IMR-90 (cell line): ENCODE data around the gene CDK2AP2. TPM values are rescaled to one million over a fixed set of nuclear protein-coding genes. Genes with fewer than 3 reads are reported as not detected.

Experiments used
- ATAC-seq: fragments of 200-7000 bp; cut with Tn5 transposase; 2 replicates; pipeline ENCODE4 v1.9.1; 2020; ENCODE audit warnings: low read depth, mild to moderate bottlenecking, moderate library complexity
- BruUV-seq: library from RNA; stranded (reverse); fragments of 400-500 nt; replicated peaks from 2 replicates; lab custom pipeline; 2021; lab: Mats Ljungman, UMichigan
- CTCF ChIA-PET: fragments of 300-600 bp; formaldehyde crosslinking; extraction: SDS; loops from one replicate; lab custom pipeline; 2021; ENCODE audit warnings: antibody characterized with exemption; lab: Yijun Ruan, JAX
- POLR2A ChIA-PET: fragments of 300-600 bp; sonication (Branson Sonifier 250); formaldehyde crosslinking; loops from one replicate; lab custom pipeline; 2022; ENCODE audit warnings: antibody characterized with exemption; ENCODE audit not compliant: unreplicated experiment; lab: Charles Lee
- DNase-seq: peaks from one replicate; pipeline ENCODE4 v3.0.0; 2013
- H2AFZ ChIP-seq: replicated peaks from 2 replicates; pipeline ENCODE3; 2013; ENCODE audit warnings: low read length, mild to moderate bottlenecking; ENCODE audit not compliant: poor library complexity
- H2AK5ac ChIP-seq: 2 replicates; pipeline ENCODE4 v1.6.1; 2013; ENCODE audit warnings: low read depth, low read length, inconsistent platforms
- H2AK9ac ChIP-seq: replicated peaks from 2 replicates; pipeline ENCODE3; 2013; ENCODE audit warnings: mild to moderate bottlenecking, low read depth, low read length, moderate library complexity; ENCODE audit not compliant: poor library complexity
- H2BK120ac ChIP-seq: 2 replicates; pipeline ENCODE4 v1.6.1; 2013; ENCODE audit warnings: low read depth, low read length, inconsistent platforms
- H2BK15ac ChIP-seq: 3 replicates; pipeline ENCODE4 v1.6.1; 2013; ENCODE audit warnings: low read depth, low read length, inconsistent platforms
- H2BK20ac ChIP-seq: 2 replicates; pipeline ENCODE4 v1.6.1; 2013; ENCODE audit warnings: low read depth, mild to moderate bottlenecking, inconsistent platforms, low read length, moderate library complexity
- H2BK5ac ChIP-seq: 2 replicates; pipeline ENCODE4 v1.6.1; 2013; ENCODE audit warnings: mild to moderate bottlenecking, low read depth, low read length, inconsistent platforms; ENCODE audit not compliant: poor library complexity, severe bottlenecking
- H3K14ac ChIP-seq: replicated peaks from 2 replicates; pipeline ENCODE4 v1.6.1; 2013; ENCODE audit warnings: low read depth, low read length, inconsistent platforms
- H3K18ac ChIP-seq: 2 replicates; pipeline ENCODE4 v1.6.1; 2013; ENCODE audit warnings: low read depth, low read length, control low read depth
- H3K23ac ChIP-seq: 2 replicates; pipeline ENCODE4 v1.6.1; 2013; ENCODE audit warnings: low read depth, low read length, inconsistent platforms
- H3K27ac ChIP-seq: 2 replicates; pipeline ENCODE4 v1.5.1; 2013; ENCODE audit warnings: mild to moderate bottlenecking, control low read depth, low read length; ENCODE audit not compliant: insufficient read depth
- H3K27me3 ChIP-seq: 2 replicates; pipeline ENCODE4 v1.6.1; 2013; ENCODE audit warnings: low read length; ENCODE audit not compliant: control insufficient read depth, insufficient read depth
- H3K36me3 ChIP-seq: 2 replicates; pipeline ENCODE4 v1.6.1; 2013; ENCODE audit warnings: low read length, mixed read lengths; ENCODE audit not compliant: control insufficient read depth, insufficient read depth
- H3K4ac ChIP-seq: 2 replicates; pipeline ENCODE4 v1.6.1; 2013; ENCODE audit warnings: low read depth, low read length, inconsistent platforms
- H3K4me1 ChIP-seq: 2 replicates; pipeline ENCODE4 v1.6.1; 2013; ENCODE audit warnings: low read length, mixed read lengths; ENCODE audit not compliant: control insufficient read depth, insufficient read depth
- H3K4me2 ChIP-seq: 2 replicates; pipeline ENCODE4 v1.6.1; 2013; ENCODE audit warnings: low read depth, mild to moderate bottlenecking, control low read depth, low read length, moderate library complexity
- H3K4me3 ChIP-seq: 2 replicates; pipeline ENCODE4 v1.5.1; 2013; ENCODE audit warnings: low read depth, mild to moderate bottlenecking, control low read depth, low read length, moderate library complexity; ENCODE audit not compliant: insufficient read depth
- H3K56ac ChIP-seq: 2 replicates; pipeline ENCODE4 v1.6.1; 2013; ENCODE audit warnings: low read length, inconsistent platforms; ENCODE audit not compliant: insufficient read depth; ENCODE audit errors: extremely low read depth
- H3K79me1 ChIP-seq, 2 experiments: 2 replicates each; pipeline ENCODE4 v1.6.1; 2013; ENCODE audit warnings: low read length in 2 of 2, inconsistent platforms in 1 of 2, low read depth in 1 of 2
- H3K9ac ChIP-seq: 2 replicates; pipeline ENCODE4 v1.6.1; 2013; ENCODE audit warnings: low read depth, low read length, control low read depth
- H3K9me1 ChIP-seq: 2 replicates; pipeline ENCODE4 v1.6.1; 2013; ENCODE audit warnings: low read length, inconsistent platforms; ENCODE audit not compliant: insufficient read depth
- H3K9me3 ChIP-seq: 2 replicates; pipeline ENCODE4 v1.6.1; 2013; ENCODE audit warnings: low read length; ENCODE audit not compliant: control insufficient read depth, insufficient read depth
- H4K20me1 ChIP-seq: 2 replicates; pipeline ENCODE4 v1.6.1; 2013; ENCODE audit warnings: low read length, inconsistent platforms; ENCODE audit not compliant: insufficient read depth
- H4K5ac ChIP-seq: 2 replicates; pipeline ENCODE4 v1.6.1; 2013; ENCODE audit warnings: mild to moderate bottlenecking, low read depth, low read length, control low read depth
- H4K8ac ChIP-seq, 2 experiments: 2 replicates each; pipeline ENCODE4 v1.6.1; 2013; ENCODE audit warnings: low read depth in 2 of 2, low read length in 2 of 2, control low read depth in 1 of 2, inconsistent platforms in 1 of 2
- H4K91ac ChIP-seq: 2 replicates; pipeline ENCODE4 v1.6.1; 2013; ENCODE audit warnings: low read depth, low read length, inconsistent platforms; ENCODE audit not compliant: insufficient read depth
- CEBPB ChIP-seq: IDR thresholded peaks from 2 replicates; pipeline ENCODE4 v1.6.1; 2012; ENCODE audit warnings: low read depth, low read length, improper control_type of control experiment
- MXI1 ChIP-seq: IDR thresholded peaks from 2 replicates; pipeline ENCODE4 v1.6.1; 2012; ENCODE audit warnings: low read depth, mild to moderate bottlenecking, low read length, moderate library complexity, borderline replicate concordance
- POLR2A ChIP-seq: IDR thresholded peaks from 2 replicates; pipeline ENCODE4 v1.6.1; 2012; ENCODE audit warnings: mild to moderate bottlenecking, low read depth, low read length
- RAD21 ChIP-seq: IDR thresholded peaks from 2 replicates; pipeline ENCODE4 v1.6.1; 2012; ENCODE audit warnings: low read length, improper control_type of control experiment
- WGBS, 2 experiments: methylation state at CpG; one replicate each; pipeline versions ENCODE4 v1.1.5 to v1.1.7; 2013; ENCODE audit warnings: missing lambda C conversion rate in 2 of 2; ENCODE audit not compliant: insufficient read length in 1 of 2; ENCODE audit errors: extremely low coverage in 2 of 2; 5-methylcytosine and 5-hydroxymethylcytosine counted together
- dilution Hi-C: fragments of 300-500 bp; cut with HindIII; formaldehyde crosslinking; loops from one replicate; pipeline ENCODE4 v1.14.3; 2018; ENCODE audit warnings: low sequenced_read_pairs; ENCODE audit not compliant: unreplicated experiment
- in situ Hi-C: fragments of 300-500 bp; cut with MboI; formaldehyde crosslinking; loops from 3 replicates; pipeline ENCODE4 v1.14.3; 2019; ENCODE audit warnings: low sequenced_read_pairs, inconsistent platforms, mixed read lengths
- intact Hi-C: fragments of 100-400 bp; cut with micrococcal nuclease; formaldehyde crosslinking; loops from 2 replicates; pipeline ENCODE4 v1.10.0; 2022
- polyA plus RNA-seq, 3 experiments: library from polyadenylated mRNA; depleted of rRNA; stranded (reverse); fragments of >200 nt; gene quantifications; 2 replicates each; pipeline ENCODE4 v1.2.3, GENCODE V29; 2012; ENCODE audit warnings: low replicate concordance in 1 of 3
- total RNA-seq: library from RNA; depleted of rRNA; stranded (reverse); fragments of >200 nt; gene quantifications from 2 replicates; pipeline ENCODE4 v1.2.3, GENCODE V29; 2012
- TF ChIP-seq, protein P1 (sequence below): fragments of 150-350 bp; IDR thresholded peaks from 2 replicates; pipeline ENCODE4 v1.6.1; 2016; ENCODE audit warnings: low read depth, mild to moderate bottlenecking, low read length, moderate library complexity, borderline replicate concordance
- TF ChIP-seq, protein P2 (sequence below): fragments of 150-350 bp; IDR thresholded peaks from 2 replicates; pipeline ENCODE4 v1.6.1; 2017; ENCODE audit warnings: mild to moderate bottlenecking, antibody characterized with exemption, low read length, low read depth

Gene CDK2AP2
- total and polyA plus RNA-seq, 2 of the 4 experiments (the other 2 are of a cell fraction), result 8.1 to 44.7 TPM

DNA sequence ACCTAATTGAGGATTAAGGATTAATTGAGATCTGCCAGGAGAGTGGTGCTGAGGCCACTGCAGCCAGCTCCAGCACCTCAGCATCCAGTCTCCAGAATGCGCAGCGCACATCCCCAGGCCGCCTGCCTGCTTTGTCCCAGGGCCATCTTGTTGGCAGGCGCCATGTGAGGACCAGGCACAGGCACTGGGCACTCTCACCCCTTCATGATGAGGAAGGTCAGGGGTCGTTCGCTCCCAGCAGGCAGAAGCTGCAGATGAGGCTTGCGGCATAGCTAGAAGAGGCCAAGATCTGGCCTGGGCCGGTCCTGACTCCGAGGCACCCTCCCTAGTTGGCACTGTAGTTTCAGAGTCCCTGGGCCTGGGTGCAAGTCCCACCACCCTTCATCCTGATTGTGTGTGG lies 8.8 kb upstream of the CDK2AP2 start:
- Histone ChIP-seq H3K9me3 (no peaks in the 10 kb centered on the region), H4K91ac (no peak overlapping the region), H3K9me1 (no peaks in the 10 kb centered on the region), H3K9ac (no peak overlapping the region), H3K14ac (no peak overlapping the region), H3K36me3 (no peaks in the 10 kb centered on the region), H2AK9ac (no peak overlapping the region), H2AK5ac (no peak overlapping the region), H2AFZ (no peak overlapping the region), H3K4me1 (no peaks in the 10 kb centered on the region), H3K4ac (no peak overlapping the region), H3K23ac (no peak overlapping the region), H3K79me1 (no peaks in the 10 kb centered on the region), H4K20me1 (no peaks in the 10 kb centered on the region), H2BK15ac (no peak overlapping the region), H4K5ac (no peak overlapping the region), H3K18ac (no peak overlapping the region), H3K4me3 (no peak overlapping the region), H3K27ac (no peak overlapping the region), H3K4me2 (no peak overlapping the region), H2BK20ac (no peak overlapping the region), H3K27me3 (peaks cover 31% of the 10 kb centered on the region), H3K56ac (no peak overlapping the region), H4K8ac (no peak overlapping the region), H2BK120ac (no peak overlapping the region), H2BK5ac (no peak overlapping the region)
- in situ Hi-C loops, result no loop called here
- DNase-seq (no peak), ATAC-seq (no peak)
- ChIA-PET POLR2A (no interaction called here), CTCF (no interaction called here)
- 88% methylated on average over 4 of the region's 9 CpGs; no CpG with 5 or more reads in 1 of the 2 experiments for WGBS, 2 experiments
- dilution Hi-C loops, result no loop called here
- BruUV-seq, result no TSS peak
- TF ChIP-seq, protein P1, sequence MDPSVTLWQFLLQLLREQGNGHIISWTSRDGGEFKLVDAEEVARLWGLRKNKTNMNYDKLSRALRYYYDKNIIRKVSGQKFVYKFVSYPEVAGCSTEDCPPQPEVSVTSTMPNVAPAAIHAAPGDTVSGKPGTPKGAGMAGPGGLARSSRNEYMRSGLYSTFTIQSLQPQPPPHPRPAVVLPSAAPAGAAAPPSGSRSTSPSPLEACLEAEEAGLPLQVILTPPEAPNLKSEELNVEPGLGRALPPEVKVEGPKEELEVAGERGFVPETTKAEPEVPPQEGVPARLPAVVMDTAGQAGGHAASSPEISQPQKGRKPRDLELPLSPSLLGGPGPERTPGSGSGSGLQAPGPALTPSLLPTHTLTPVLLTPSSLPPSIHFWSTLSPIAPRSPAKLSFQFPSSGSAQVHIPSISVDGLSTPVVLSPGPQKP, result no peak
- TF ChIP-seq, protein P2, sequence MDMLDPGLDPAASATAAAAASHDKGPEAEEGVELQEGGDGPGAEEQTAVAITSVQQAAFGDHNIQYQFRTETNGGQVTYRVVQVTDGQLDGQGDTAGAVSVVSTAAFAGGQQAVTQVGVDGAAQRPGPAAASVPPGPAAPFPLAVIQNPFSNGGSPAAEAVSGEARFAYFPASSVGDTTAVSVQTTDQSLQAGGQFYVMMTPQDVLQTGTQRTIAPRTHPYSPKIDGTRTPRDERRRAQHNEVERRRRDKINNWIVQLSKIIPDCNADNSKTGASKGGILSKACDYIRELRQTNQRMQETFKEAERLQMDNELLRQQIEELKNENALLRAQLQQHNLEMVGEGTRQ, result no peak
- TF ChIP-seq RAD21 (no peak), POLR2A (no peak), CEBPB (no peak), MXI1 (no peak)
- intact Hi-C loops, result no loop called here
